GM21786 (cell line): Measurements from ENCODE around the gene SLC12A7.
"Not testable (repeated sequence)": the region's sequence is repeated elsewhere in the genome, so short reads cannot be mapped to it uniquely, and the experiment has no call there.

Experiments used
- ATAC-seq: cut with Tn5 transposase; IDR thresholded peaks from one replicate; pipeline ENCODE4 v1.9.1; 2021; ENCODE audit not compliant: unreplicated experiment

The SLC12A7 gene

DNA sequence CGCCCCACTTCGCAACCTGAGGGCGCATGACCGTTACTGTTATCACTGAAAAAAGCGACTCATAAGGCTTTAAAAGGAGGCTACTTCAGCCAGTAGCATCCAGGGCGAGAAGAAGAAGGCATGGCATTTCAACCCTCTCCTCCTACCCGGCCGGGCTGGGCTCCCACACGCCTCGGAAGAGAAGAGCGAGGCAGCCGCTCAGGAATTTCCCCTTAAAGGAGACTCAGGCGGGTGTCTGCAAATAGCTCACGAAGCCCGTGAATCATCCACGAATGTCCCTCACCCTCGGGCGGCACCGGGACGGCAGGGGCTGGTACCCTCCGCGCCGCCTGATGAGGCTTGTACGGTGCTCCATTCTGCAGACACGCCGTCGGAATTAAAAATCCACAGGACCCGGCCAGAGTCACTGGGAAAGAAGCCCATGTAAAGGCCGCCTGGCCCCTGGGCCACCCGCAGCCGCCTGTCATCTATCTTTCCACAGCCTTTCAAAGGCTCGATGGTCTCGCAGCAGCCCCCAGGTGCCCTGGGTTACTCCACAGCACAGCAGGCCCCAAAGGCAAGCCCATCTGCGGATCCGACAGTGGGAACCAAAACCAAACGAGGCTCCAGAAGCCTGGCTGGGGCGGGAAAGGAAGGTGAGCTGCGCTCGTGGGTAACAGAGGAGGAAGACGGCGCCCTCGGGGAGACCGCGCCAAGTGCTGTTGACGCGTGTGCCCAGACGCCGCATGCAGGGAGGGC is 11.8 kb downstream of the SLC12A7 start:
- no peak for ATAC-seq

DNA sequence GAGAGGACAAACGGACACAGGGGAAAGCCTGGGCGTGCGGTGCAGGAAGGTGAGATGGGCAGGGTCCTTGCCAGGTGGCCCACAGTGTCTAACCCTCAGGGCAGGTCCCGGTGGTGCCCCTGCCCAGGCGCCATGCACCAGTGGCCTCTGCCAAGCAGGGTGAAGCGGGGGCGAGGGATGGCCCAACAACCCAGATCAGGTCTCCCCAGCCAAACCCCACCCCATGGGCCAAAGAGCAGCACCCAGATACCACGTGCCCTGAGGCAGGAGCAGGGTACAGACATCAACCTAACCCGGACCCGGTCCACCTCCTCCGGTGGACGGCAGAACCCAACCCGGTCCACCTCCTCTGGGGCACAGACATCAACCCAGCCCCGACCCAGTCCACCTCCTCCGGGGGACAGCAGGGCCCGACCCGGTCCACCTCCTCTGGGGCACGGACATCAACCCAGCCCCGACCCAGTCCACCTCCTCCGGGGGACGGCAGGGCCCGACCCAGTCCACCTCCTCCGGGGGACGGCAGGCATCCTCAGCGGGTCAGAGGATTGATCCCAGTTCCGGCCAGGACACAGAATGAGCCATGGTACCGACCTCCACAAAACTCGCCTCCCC is 12.8 kb downstream of the SLC12A7 start:
- ATAC-seq: no peak

DNA sequence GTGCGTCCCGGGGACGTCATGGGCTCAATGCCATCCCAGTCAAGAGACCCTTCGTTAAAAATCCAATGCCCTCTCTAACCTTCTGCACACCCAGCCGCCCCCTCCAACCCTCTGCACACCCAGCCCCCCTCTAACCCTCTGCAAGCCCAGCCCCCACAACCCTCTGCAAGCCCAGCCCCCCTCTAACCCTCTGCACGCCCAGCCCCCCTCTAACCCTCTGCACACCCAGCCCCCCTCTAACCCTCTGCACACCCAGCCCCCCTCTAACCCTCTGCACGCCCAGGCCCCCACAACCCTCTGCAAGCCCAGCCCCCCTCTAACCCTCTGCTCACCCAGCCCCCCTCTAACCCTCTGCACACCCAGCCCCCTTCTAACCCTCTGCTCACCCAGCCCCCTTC is 13.9 kb downstream of the SLC12A7 start:
- ATAC-seq: not testable (repeated sequence)

DNA sequence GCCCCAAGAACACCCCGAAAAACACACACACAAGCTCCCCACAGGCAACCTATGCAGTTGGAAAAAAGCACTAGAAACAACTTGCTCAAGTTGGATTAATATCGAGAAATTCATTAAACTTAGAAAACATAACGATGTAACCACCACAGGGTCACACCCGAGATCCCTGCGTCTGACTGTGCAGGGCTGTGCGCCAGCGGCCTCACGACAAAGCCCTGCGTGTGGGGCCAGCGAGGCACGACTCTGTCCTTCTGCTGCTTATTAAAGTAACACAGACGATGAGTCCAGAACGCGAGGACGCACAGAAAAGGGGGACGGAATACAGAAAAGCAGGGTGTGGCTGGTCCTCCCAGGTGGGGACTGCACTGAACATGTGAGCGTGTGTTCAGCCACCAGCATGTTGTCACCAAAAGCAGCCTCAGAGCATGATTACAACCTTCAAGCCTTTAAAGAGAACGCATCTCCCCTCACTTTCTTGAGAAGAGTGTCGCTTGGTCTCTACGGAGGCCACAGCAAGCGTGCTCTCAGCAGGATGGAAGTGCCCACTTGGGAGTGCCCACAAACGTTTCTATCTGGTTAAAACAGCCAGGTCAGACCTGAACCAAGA is 14.4 kb downstream of the SLC12A7 start:
- ATAC-seq: no peak

DNA sequence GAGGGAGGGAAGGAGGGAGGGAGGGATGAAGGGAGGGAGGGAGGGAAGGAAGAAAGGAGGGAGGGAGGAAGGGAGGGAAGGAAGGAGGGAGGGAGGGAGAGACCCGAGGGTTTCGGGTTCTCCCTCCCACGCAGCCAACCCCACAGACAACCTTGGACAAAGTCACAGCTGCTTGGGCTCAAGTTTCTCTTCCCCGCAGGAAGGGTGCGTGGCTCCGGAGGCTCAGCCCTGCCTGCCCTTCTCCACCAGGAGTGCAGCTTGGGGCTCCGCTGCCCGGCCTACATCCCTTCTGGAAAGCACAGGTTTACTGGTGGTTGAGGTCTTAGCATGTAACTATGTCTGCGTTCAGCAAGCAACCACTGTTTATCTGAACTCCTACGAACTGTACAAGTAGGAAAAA is 15.0 kb downstream of the SLC12A7 start:
- no peak for ATAC-seq

DNA sequence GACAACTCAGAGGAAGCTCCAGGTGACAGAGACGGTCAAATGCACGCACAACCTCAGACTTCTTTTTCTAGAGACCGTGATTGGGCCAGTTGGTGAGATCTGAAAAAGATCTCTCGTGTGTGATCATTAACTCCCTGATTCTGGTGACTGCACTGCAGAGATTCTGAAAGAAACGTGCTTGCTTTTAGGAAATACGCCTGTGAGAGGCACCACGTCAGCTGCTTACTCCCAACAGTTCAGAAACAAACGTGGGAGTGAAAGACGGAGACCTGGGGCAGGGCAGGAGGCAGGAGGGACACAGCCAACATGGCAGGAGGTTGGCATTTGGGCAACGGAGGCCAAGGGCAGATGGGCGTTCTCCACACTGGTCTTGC is 15.9 kb downstream of the SLC12A7 start:
- ATAC-seq: no peak

DNA sequence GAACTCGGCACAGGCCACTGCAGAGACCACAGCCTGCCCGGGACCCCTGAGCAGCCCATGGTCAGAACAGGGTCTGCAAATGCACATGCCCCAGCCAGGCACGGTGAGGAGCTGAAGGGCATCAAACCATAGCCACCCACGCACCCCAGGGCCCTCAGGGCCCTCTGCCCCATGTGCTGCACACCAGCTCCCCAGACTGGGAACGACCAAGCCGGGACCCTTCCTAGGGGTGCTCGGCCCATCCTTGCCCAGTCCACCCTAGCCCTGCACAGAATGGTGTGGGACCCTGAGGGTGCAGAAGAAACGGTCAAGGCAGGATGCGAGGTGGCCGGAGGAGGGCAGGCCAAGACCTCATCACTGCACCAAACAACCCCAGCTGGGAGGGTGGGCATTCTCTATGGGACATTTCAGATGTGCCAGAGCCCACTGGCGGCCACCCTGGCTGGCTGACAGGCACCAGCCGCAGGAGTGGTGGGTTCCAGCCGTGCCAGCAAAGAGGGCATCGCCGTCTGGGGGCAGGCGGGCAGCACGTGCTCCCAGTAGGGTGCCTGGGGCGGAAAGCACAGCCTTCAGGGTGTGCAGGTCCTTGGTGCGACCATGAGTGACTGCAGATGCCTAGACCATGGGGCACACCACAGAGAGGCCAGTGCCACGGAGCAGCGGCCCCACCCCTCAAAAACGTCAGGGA is 16.4 kb downstream of the SLC12A7 start:
- no peak for ATAC-seq

DNA sequence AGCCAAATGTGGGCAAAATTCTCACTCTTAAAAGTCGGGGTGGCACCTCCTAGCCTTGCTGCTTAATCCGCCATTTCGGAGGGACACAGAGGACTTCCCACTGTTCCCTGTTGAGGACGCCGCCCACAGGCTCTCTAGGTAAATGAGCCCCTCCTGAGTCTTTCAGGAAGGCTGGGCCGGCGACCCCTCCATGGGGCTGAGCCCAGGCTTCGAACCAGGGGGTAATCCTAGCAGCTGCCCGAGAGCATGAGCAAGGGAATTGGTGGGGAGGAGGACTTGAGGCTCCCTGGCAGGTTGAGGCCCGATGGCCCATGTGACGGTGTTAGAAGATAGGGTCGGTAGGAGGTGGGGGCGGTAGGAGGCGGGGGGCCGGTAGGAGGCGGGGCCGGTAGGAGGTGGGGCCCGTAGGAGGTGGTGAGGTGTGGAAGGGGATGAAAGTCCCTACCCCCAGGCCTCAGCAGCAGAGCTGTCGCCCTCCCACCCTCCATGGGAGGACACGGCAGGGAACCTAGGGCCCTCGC is 17.1 kb downstream of the SLC12A7 start:
- ATAC-seq: no peak

DNA sequence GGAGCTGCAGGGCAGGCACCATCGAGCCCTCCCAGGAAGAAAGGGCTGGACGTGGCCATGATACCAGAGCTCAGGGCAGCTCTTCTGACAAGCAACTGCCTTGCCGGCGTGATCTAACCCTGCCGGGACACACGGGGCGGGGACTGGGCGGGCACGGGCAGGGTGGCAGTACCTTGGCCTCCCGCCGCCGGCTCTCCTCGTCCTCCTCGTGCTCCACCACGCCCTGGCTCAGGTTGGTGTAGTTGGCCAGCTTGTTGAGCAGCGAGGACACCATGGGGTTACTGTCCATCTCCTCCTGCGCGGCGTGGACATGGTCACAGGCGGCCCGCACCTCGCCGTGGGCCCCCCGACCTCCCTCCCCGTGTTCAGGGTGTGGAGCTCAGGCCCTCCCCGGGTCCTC is 18.5 kb downstream of the SLC12A7 start:
- ATAC-seq: no peak

DNA sequence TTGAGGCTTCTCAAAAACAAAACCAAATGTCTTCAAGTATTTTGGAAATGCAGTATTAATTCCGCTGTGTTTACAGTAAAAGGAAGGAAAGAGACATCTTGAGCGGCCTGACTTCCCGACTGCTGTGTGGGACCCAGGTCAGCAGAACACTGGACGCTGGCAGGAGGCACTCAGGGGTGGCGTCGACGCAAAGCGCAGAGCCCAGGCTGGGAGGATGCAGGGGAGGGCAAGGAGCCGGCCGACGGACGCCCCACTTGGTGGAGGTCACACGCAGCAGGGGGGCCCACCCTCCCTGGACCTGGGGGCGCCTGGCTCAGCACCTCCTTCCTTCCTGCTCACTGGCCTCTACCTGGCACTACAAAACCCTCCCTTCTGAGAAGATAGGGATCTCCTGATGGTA is 19.7 kb downstream of the SLC12A7 start:
- ATAC-seq: no peak

DNA sequence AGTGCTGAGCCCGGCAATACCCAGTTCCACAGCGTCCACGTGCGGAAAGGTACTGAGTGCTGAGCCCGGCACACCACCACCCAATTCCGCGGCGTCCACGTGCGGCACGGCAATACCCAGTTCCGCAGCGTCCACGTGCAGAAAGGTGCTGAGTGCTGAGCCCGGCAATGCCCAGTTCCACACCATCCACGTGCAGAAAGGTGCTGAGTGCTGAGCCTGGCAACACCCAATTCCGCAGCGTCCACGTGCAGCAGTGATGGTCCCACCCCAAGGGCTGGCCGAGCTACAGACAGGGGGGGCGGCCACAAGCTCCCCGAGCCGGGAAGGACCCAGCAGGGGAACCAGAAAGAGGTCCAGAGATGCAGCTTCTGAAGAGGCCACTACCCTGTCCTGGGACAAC is 20.2 kb downstream of the SLC12A7 start:
- ATAC-seq: no peak

DNA sequence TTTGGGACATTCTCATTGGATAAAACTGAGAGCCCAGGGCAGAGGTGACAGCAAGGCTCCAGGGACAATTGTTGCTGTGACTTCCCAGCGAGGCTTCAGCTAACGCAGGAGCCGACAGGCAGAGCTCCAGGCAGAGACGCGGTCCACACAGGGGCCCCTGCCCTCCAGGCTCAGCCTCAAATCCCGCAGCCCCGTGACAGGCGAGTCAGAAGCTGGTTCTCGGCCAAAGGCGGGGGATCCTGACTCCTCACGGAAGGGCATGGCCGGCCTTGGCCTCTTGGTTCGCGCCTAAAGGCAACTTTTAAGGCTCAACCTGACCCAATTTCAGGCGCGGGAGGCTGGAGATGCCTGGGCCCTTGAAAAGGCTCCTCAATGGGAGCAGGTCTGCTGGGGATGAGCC is 21.3 kb downstream of the SLC12A7 start:
- no peak for ATAC-seq

DNA sequence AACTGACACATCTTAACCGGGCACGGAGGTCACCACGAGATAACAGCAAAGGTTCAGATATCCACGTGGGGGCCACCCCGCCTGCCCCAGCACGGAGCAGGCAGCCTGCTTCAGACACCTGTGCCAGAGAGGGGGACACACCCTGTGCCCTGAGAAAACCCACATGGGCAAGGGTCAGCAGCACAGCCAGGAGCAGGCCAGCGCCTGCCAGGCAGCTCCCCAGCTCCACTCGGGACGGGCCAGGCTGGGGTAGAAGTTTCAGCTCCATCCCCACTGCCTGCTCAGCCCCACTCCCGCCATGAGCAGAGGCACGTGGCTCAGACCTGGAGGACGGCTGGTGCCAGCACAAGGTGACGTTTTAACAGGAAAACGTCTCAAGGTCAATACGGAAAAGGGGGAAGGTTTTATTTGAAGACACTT is 22.2 kb downstream of the SLC12A7 start:
- no peak for ATAC-seq

DNA sequence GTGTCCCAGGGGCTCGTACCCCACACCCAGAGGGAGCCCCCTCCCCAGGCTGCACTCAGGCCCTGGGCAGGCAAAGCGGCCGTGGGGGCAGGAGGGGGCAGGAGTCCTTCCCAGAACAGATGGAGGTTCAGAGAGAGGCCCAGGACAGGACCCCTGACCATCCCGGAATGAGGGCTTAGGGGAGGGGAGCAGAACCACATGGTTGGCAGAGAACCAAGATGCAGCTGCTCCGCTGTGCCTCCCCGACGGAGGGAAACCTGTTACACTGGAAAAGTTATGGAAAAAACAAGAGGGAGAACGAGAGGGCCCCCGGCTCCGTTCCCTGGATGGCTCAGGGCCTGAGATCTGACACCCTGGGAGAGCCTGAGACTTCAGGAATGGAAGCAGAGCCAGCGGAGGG is 22.7 kb downstream of the SLC12A7 start:
- no peak for ATAC-seq

DNA sequence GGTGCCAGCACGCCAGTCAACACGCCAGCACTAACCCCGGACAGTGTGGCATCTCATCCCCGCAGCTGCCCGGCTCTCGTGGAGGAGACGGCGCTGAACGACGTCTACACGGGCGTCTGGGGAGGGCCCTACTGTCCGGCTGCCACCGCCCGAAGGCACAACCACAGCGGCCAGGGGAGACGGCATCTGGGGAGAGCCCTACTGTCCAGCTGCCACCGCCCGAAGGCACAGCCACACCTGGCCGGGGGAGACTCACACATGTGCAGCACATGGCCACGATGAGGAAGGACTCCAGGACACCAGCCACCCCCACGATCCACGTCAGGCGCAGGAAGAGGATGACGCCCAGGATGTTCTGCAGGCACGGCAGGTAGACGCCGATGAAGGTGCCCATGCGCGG is 23.1 kb downstream of the SLC12A7 start:
- ATAC-seq: no peak

DNA sequence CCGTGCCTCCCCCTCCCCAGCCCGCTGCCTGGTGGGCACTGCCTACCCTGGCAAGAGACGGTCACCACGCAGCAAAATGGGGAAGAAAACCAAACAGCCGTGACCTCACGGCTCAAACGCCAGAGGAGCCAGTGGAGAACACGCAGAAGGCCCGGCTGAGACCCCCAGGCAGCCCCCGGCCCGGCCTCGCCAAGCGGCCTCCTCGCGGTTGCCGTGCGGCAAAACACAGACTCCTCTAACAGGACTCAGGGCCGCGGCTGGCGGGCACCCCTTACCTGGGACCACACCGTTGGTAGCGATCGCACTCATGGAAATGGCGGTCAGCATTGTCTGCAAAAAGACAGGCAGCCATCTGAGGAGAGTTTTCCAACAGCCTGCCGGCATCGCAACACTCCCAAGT is 23.8 kb downstream of the SLC12A7 start:
- no peak for ATAC-seq

DNA sequence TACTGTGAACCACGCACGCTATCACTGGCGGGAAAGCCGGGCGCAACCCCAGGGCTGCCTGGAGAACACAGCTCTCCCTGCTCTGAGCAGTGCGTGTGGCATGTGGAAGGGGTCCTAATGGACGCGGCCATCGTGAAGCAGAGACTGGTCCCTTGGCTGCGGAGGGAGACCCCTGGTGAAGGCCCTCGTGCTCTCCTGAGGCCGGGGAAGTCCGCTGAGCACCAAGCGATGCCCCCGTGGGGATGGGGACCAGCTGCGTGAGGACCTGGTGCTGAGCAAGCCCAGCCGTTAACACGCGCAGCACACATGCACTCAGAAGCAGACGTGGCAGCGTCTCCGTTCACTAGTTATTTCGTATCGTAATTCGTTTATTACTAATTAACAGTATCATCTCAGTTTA is 24.4 kb downstream of the SLC12A7 start:
- no peak for ATAC-seq

DNA sequence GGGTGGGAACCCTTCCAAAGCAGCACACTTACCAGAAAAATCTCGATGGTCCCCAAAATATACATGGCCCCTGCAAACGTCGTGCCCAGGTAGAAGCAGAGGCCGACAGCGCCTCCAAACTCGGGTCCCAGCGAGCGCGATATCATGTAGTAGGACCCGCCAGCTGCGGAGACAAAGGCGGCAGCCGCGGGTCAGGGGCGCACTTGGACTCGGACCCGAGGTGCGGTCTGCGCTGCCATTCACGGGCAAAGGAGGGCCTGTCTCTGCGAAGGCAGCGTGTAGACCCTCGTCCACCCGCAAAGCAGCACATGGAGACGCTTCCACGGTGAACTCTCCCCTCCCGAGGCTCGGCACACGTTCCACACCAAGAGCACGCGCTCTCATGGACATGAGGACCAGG is 25.0 kb downstream of the SLC12A7 start:
- no peak for ATAC-seq

DNA sequence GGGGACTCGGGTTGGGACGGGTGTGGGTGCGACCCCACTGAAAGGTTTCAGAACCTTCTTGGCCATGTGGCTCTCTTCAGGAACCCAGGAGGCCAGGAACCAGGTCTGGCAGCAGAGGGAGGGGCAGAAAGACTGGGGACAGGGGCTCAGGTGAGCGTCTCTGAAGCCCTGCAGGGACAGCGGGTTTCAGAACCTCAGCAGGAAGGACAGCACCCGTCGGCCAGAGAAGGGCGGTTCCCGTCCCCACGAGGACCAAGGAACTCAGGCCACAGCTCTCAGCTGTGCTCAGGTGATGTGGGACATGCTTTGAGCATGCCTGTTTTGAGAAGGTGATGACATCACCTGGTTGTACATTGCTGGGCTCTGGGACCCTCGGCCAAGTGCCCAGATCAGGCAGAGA is 25.7 kb downstream of the SLC12A7 start:
- no peak for ATAC-seq

DNA sequence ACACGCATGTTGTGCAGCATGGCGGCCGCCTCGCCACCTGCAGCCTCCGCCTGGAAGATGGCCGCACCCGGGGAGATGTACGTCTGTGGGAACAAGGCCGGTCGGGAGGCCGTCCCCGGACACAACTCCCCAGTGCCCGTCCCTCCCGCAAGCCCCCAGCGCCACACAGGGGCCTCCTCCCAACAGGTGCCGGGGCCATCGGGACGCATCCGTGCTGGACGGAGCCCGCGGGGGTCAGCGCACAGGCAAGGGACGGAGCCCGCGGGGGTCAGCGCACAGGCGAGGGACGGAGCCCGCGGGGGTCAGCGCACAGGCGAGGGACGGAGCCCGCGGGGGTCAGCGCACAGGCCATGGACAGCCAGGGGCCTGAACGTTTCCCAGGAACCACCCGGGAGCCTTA is 26.5 kb downstream of the SLC12A7 start:
- no peak for ATAC-seq

DNA sequence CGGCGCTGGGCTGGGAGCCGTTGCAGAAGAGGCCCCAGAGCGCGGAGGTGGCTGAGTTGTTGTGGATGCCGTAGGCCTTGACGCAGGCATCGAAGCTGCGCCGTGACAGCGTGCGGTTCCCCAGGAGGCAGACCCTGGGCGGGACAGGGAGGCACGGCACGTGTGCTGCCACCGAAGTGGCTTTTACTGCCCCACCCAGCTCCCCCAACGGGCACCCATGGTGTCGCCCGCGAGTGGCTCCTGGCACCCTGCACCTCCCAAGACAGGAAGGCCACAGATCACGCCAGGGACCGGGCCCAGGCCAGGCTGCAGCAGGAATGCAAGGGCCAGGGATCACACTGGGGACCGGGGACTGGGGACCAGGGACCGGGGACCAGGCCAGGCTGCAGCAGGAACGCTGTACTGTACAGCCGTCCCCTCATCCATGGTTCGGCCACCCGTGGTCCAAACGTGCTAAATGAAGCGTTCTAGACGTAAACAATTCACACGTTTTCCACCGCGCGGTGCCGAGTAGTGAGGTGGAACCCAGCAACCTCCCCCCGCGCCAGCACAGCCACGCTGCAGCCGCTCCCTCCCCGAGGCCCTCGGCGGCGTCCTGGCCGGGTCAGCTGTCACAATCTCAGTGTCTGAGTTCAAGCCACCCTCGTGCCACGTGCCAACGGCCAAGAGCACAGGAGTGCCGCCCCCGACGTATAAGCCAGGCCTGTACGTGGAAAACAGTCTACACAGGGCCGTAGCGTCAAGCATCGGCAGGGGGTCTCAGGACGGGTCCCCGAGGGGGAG is 27.8 kb downstream of the SLC12A7 start:
- no peak for ATAC-seq
